PC-9 (cell line): ENCODE data around the gene PRAMEF17.
"Not testable (repeated sequence)": the region's sequence is repeated elsewhere in the genome, so short reads cannot be mapped to it uniquely, and the experiment has no call there.

Source experiments
- CTCF ChIP-seq: fragments of 200-600 bp; sonication (generic); conservative IDR thresholded peaks from 2 replicates; pipeline ENCODE4 v1.6.1; 2017; ENCODE audit warnings: mixed run types, antibody characterized with exemption, mild to moderate bottlenecking, moderate library complexity
- EZH2 ChIP-seq: fragments of 200-600 bp; sonication (generic); IDR thresholded peaks from 2 replicates; pipeline ENCODE4 v1.8.0; 2017; ENCODE audit warnings: antibody characterized with exemption, low read depth

- TF ChIP-seq CTCF, EZH2: not testable (repeated sequence)
Observed at GRCh38 chr1:13368544-13368943, 20.9 kb upstream of the PRAMEF17 start.
